GM21619 (cell line): Measurements from ENCODE around the gene TENT4B.
A peak's percentile ranks its signal among the peaks of the same experiment; 100 is the strongest.
"Not testable (repeated sequence)": the region's sequence is repeated elsewhere in the genome, so short reads cannot be mapped to it uniquely, and the experiment has no call there.

ENCODE experiments used
- ATAC-seq: cut with Tn5 transposase; IDR thresholded peaks from one replicate; pipeline ENCODE4 v1.9.1; 2021; ENCODE audit not compliant: unreplicated experiment

Gene TENT4B

GRCh38 chr16:50227120-50227519 is 74.0 kb downstream of the TENT4B start:
- no peak for ATAC-seq

- ATAC-seq, result no peak
Observed at GRCh38 chr16:50227665-50228064, 74.6 kb downstream of the TENT4B start.

GRCh38 chr16:50228364-50228868 is 75.3 kb downstream of the TENT4B start:
- no peak for ATAC-seq

- ATAC-seq, result no peak
Observed at GRCh38 chr16:50229149-50229726, 76.1 kb downstream of the TENT4B start.

- no peak for ATAC-seq
Observed at GRCh38 chr16:50234771-50235556, 81.9 kb downstream of the TENT4B start.

- no peak for ATAC-seq
Observed at GRCh38 chr16:50235581-50235980, 82.5 kb downstream of the TENT4B start.

GRCh38 chr16:50238314-50238713 is 85.2 kb downstream of the TENT4B start:
- ATAC-seq, result no peak

GRCh38 chr16:50238868-50239301 is 85.8 kb downstream of the TENT4B start:
- ATAC-seq, result no peak

- ATAC-seq, result not testable (repeated sequence)
Observed at GRCh38 chr16:50243024-50243423, 89.9 kb downstream of the TENT4B start.

- ATAC-seq, result no peak
Observed at GRCh38 chr16:50244140-50244503, 91.0 kb downstream of the TENT4B start.

GRCh38 chr16:50244504-50245416 is 91.7 kb downstream of the TENT4B start:
- ATAC-seq, result no peak

GRCh38 chr16:50245417-50246298 is 92.6 kb downstream of the TENT4B start:
- ATAC-seq, result peak; percentile 77

GRCh38 chr16:50246299-50247122 is 93.4 kb downstream of the TENT4B start:
- peak; percentile 32 for ATAC-seq

GRCh38 chr16:50247123-50247905 is 94.2 kb downstream of the TENT4B start:
- no peak for ATAC-seq

GRCh38 chr16:50247906-50248608 is 95.0 kb downstream of the TENT4B start:
- ATAC-seq, result no peak

- no peak for ATAC-seq
Observed at GRCh38 chr16:50248845-50249244, 95.7 kb downstream of the TENT4B start.

- ATAC-seq, result no peak
Observed at GRCh38 chr16:50251375-50252081, 98.4 kb downstream of the TENT4B start.
